GM19328 (cell line): ENCODE data around the gene SERPIND1.

Experiments
- ATAC-seq: cut with Tn5 transposase; IDR thresholded peaks from one replicate; pipeline ENCODE4 v1.9.1; 2021; ENCODE audit warnings: mild to moderate bottlenecking, moderate library complexity; ENCODE audit not compliant: unreplicated experiment

Gene SERPIND1

DNA sequence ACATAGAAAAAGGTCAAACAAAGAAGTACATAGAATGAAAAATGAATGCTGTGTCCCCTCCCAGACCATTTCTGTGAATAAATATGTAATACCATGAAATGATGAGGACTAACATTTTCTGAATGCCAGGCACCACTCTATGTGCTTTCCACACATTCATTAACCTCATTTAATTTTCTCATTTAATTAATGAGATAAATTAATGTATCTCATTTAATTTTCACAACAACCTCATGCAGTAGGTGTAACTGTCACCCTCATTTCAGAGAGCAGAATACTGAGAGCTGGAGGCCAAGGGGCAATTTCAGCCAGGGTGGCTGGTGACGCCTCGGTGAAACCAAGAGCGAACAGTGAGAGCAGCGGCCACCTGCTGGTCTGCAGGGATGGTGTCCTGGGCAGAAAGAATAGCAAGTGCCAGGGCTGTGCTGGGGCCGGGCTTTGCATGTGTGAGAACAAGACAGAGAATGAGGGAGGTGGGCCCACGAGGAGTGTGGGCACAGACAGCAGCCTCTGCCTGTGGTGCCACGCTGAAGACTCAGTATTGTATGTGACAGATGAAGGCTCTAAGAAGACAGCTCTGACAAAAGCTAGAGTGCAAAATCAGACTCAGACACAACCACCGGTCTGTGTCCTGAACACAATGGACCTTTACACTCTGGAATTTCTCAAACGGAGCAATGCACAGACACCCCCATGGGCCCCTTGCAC is 1.8 kb upstream of the SERPIND1 start:
- ATAC-seq = no peak

DNA sequence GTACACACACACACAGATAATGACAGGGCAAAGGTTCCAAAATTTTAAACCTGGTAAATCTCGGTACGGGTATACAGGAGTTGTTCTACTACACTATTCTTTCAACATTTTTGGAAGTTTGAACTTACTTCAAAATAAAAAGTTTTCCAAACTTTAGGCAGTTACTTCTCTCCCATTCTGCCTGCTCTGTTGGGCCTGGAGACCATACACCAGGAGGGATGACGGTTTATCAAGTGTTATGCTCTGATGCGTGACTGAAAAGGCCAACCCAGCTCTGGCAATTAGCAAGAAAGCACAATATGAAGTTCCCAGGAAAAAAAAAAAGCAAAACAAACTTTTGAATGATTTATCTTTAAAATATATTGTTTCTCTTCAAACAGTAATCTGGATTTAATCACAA is 969 bp downstream of the SERPIND1 start:
- ATAC-seq = no peak

DNA sequence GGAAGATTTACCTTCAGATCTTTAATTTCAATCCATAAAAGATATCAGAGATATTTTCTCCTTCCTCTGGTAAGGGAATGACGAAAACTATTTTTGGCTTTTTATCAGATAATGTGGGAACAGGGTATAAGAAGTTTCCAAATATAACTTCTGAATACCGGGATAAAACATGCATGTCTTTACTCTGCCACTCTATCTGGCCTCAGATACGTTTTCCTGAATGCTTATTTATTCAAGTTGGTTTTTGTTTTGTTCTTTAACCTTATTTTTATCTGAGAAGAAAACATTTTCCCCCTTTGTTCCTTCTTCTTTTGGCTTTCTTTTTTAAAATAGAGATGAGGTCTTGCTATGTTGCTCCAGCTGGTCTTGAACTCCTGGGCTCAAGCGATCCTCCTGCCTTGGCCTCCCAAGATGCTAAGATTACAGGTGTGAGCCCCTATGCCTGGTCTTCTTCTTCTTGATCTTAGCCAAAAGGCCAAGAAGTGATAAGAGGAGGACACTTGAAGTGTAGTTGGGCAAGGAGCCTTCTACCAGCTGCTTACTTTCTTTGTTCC is 1.5 kb downstream of the SERPIND1 start:
- ATAC-seq = no peak

DNA sequence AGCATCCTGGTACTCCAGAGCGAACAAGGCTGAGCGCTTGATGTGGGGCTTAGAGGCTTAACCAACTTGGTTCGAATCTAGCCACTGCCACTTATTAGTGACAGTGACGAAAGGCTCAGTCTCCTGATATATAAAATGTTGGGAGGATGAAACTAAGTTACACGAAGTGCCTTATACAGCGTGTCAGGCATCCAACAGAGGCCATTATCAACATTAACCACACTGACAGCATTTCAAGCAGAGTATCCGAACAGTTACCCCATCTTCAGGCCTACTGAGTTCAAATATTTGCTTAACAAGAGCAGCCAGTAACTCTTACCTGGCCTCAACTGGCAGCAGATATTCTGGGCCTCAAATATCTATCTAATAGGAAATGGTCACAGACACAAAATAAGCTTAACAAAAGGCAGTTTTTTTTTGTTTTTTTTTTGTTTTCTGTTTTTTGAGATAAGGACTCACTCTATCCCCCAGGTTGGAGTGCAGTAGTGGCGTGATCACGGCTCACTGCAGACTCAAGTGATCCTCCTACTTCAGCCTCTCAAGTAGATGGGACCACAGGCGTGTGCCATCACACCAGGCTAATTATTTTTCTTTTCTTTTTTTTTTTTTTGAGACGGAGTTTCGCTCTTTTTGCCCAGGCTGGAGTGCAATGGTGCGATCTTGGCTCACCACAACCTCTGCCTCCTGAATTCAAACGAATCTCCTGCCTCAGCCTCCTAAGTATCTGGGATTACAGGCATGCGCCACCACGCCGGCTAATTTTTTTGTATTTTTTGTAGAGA is 2.9 kb downstream of the SERPIND1 start:
- ATAC-seq = no peak

DNA sequence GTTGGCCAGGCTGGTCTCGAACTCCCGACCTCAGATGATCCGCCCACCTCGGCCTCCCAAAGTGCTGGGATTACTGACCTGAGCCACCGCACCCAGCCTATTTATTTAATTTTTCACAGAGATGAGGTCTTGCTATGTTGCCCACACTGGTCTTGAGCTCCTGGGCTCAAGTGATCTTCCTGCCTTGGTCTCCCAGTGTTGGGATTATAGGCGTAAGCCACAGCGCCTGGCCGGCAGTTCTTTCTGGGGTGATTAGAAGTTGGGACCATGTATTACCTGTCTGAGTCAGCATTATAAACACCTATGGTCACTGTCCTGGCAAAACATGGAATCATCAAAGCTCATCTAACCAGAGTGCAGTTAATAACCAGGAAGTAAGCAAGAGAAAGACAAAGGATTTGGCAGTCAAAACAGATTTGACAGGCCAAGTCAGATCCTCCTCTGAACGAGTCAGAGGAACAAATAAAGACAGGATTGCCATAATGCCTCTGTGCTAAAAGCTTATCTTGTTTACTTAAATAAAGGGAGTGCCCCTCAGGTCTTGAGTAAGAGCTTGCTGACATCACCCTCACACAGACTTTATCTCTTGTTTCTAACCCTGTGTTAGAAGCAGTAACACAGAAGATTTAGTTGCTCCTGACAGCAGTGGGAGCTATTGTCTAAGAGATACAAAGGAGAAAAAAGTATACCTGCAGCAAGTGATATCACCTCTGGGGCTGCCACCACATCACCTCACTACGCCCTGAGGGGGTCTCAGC is 3.7 kb downstream of the SERPIND1 start:
- ATAC-seq = no peak

DNA sequence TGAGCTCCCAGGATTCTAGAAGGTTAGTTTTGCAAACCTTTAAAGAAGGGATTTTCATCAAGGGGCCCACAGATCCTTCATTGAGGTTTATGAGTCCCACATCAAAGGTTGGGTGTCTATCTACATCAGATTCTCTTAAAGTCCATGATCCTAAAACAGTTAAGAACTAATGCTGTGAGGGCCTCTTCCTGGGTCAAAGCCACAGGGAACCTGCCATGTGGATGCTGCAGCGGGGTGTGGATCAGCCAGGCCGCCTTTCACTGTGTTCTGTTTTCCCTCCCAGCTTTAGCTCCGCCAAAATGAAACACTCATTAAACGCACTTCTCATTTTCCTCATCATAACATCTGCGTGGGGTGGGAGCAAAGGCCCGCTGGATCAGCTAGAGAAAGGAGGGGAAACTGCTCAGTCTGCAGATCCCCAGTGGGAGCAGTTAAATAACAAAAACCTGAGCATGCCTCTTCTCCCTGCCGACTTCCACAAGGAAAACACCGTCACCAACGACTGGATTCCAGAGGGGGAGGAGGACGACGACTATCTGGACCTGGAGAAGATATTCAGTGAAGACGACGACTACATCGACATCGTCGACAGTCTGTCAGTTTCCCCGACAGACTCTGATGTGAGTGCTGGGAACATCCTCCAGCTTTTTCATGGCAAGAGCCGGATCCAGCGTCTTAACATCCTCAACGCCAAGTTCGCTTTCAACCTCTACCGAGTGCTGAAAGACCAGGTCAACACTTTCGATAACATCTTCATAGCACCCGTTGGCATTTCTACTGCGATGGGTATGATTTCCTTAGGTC is 5.3 kb downstream of the SERPIND1 start:
- no peak for ATAC-seq

DNA sequence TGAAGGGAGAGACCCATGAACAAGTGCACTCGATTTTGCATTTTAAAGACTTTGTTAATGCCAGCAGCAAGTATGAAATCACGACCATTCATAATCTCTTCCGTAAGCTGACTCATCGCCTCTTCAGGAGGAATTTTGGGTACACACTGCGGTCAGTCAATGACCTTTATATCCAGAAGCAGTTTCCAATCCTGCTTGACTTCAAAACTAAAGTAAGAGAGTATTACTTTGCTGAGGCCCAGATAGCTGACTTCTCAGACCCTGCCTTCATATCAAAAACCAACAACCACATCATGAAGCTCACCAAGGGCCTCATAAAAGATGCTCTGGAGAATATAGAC is 5.9 kb downstream of the SERPIND1 start:
- ATAC-seq = no peak

DNA sequence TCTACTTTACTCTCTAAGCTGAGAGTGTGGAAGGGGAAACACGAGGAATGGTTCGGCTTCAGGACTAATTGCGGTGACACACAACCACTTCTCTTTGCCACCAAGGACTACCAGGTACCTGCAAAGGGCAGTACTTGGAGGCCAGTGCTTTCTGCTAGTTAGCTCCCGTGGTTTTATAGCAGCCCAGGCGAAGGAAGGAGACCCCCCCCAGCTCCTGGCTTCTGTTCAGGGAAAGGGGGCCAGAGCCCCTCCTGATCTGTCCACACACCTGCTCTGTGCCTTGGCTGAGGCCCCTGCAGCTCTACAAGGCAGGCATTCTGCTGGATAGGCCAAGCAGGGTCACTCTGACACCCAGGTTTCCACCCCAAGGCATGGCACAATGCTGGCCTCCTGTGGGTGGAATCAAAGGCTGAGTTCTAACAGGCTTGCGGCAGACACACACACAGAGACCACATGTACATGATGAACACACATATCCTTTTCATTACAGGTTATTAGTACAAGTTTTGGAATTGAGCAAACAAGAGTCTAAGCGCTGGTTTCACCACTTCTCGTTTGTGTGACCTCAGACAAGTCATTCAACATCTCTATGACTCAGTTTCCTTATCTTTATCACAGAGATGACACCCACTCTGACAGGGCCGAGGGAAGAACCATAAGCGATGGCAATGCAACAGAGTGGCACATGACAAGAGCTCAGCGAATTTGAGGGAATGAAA is 7.5 kb downstream of the SERPIND1 start:
- ATAC-seq = no peak

DNA sequence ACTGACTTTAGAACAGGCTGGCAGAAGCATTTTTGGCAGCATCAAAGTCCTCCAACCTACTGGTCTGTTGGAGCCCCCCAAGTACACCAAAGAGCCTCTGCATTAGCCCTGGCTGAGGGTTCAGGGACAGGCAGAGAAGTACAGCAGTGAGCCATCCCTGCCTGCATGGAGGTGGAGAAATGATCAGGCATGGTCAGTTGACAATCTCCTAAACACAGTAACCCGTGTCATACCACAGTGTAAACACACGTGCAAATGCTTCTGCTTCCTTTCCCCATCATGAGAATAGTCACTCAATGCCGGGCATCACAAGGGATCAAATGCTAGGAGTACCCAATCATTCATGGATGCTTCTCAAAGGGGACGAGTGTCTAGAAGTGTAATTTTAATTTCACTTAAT is 8.2 kb downstream of the SERPIND1 start:
- ATAC-seq = no peak

DNA sequence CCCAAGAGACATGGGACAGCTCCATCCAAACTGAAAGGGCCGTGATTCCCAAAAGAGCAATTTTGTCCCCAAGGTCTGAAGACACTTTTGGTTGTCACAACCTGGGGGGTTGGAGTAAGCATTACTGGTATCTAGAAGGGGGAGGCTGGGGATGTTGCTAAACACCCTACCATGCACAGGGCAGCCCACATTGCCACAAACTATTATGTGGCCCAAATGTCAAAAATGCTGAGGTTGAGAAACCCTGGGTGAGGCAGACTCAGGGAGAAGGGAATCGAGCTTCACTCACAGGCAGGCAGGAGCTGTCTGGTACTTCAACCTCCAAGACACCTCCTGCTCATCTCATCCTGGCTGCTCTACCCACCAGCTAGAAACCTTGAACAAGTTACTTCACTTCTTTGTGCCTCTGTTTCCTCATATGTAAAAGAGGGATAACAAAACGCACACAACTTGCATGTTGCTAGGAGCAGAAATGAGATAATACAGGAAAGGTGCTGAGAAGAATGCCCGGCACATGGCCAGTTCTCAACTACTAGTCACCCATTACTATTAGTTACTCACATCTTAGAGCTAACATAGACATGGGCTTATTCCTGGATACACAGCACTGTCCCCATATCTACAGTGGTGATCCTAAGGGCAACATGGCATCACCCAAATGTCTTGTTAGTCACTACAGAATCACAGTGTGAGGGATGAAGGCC is 8.8 kb downstream of the SERPIND1 start:
- no peak for ATAC-seq

DNA sequence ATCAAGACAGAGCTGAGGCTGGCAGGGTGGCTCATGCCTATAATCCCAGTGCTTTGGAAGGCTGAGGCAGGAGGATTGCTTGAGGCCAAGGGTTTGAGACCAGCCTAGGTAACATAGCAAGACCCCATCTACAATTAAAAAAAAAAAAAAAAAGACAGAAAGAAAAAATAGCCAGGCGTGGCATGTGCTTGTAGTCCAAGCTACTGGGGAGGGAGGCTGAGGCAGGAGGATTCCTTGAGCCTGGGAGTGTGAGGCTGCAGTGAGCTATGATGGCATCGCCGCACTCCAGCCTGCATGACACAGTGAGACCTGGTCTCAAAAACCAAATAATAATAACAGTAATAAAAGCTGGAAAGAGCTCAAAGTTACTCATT is 9.4 kb downstream of the SERPIND1 start:
- ATAC-seq = no peak

DNA sequence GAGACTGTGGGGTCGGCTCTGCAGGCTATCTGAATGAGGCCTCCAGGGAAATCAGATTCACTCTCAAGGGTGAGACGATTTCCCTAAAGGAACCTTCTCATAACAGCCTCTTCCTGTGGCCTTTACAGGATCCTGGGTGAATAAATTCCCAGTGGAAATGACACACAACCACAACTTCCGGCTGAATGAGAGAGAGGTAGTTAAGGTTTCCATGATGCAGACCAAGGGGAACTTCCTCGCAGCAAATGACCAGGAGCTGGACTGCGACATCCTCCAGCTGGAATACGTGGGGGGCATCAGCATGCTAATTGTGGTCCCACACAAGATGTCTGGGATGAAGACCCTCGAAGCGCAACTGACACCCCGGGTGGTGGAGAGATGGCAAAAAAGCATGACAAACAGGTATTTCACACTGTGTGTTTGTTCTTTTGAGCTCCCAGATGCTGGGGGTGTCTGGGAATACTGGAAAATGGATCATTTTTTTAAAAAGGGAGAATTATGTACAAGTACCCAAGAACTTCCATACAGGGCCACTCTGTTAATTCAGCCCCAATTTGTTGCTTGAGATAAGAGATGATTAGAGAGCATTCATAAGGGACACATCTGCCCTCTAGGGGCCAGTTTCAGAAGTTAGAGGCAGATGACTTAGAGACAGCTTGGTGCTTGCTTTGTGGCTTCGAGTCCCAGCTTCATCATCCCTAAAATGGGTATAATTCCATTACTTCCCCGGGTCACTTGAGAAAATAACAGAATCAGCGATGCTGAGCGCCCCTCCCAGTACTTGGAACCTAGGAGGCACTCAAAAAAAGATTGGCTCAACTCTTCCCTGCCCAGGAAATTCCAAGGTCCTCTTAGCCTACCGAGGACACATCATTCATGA is 10.2 kb downstream of the SERPIND1 start:
- ATAC-seq = no peak

DNA sequence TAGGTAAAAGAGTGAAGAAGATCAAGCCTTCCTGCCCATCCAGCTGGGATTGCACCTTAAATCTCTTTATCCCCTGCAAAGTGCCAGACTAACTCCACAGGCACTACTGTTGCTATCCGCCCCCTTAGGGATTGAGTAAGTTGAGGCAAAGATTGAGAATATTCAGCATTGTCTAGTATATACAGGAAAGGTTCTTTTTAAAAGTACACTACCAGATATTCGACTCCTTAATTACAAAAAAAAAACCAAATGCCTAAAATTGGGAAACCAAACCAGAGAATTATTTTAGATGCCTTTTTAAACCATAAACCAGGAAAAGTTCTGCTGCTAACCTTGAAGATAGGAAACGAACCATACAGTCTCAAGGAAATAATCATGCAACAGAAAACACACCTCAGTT is 11.5 kb downstream of the SERPIND1 start:
- no peak for ATAC-seq

DNA sequence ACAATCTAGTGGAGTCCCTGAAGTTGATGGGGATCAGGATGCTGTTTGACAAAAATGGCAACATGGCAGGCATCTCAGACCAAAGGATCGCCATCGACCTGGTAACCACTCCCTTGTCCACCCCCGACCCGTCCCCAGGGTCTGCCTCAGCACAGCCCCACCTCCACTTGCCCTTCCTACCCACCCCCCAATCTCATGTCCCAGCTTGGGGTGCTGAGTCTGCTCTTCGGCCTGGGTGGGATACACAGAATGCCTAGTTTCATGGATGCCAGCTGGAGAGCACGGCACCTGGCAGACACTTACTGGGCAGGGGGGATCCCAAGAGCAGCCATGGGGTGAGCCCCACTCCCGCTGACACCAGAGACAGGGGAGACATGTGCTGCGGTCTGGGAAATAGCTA is 12.1 kb downstream of the SERPIND1 start:
- ATAC-seq = no peak

DNA sequence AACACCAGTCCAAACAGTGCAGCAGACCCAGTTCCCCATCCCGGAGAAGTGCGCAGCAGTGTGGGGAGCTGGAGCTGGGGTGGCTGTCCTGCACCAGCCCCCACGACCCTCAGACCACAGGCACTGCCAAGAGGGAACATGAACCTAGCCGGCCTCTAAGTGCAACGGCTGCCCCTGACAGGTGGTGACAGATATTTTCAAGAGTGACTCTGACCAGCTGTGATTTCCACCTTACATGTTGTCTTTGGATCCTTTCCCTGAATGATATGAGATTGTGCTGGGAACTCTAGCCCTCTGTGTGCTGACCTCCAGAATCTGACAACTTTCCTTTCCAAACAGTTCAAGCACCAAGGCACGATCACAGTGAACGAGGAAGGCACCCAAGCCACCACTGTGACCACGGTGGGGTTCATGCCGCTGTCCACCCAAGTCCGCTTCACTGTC is 12.6 kb downstream of the SERPIND1 start:
- no peak for ATAC-seq

DNA sequence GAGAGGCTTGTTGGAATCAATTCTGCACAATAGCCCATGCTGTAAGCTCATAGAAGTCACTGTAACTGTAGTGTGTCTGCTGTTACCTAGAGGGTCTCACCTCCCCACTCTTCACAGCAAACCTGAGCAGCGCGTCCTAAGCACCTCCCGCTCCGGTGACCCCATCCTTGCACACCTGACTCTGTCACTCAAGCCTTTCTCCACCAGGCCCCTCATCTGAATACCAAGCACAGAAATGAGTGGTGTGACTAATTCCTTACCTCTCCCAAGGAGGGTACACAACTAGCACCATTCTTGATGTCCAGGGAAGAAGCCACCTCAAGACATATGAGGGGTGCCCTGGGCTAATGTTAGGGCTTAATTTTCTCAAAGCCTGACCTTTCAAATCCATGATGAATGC is 13.3 kb downstream of the SERPIND1 start:
- ATAC-seq = no peak

DNA sequence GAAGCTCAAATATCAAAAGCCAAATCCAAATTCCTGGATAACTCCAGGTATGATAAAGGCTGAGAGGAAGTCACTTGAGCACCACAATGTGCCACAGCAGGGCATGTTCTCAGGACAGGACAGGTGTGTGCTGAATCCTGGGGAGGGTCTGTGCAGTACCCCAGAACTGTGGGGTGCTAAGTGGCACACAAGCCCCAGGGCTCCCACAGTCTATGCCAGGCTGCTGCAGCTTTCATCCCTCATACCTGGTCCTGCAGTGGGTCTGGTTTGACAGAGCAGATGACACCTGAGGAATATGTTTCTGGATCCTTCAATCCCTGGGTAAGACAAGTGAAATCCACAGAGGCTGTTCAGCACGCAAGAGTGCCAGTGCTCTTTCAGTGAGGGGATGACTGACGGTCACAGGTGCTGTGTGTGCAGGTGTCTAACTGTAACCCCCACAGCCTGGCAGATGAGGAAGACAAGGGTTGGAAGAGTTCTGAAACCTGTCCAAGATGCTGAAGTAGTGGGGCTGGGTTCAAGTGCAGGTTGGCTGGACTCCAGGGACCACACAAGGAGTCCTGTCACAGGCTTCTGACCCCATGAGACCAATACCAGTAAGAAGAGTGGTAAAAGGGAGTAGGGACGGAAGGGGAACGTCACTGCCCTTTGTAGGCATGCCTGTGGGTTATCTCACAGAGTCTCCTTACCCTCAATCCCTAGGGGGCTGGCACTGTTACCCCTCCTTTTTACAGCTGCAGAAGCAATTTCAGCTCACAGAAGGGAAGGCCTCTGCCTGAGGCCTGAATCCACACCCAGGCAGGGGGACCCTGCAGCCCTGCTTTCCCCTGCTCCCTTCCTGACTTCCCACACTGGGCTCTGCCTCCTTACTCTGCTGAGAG is 14.1 kb downstream of the SERPIND1 start:
- ATAC-seq = no peak
